GM12878 (cell line): ENCODE results near the gene IKBKG. TPM values are rescaled to one million over a fixed set of nuclear protein-coding genes. Genes with fewer than 3 reads are reported as not detected.
"Not testable (repeated sequence)": the region's sequence is repeated elsewhere in the genome, so short reads cannot be mapped to it uniquely, and the experiment has no call there.

ENCODE experiments used
- ATAC-seq: fragments of 200-7000 bp; cut with Tn5 transposase; 3 replicates; pipeline ENCODE4 v1.9.1; 2020; ENCODE audit warnings: mild to moderate bottlenecking, moderate library complexity
- BruUV-seq: library from RNA; stranded (reverse); fragments of 400-500 nt; replicated peaks from 2 replicates; lab custom pipeline; 2021; lab: Mats Ljungman, UMichigan
- CTCF ChIA-PET: fragments of 300-600 bp; sonication (Branson Sonifier 250); formaldehyde crosslinking; extraction: SDS; loops from one replicate; lab custom pipeline; 2021; ENCODE audit warnings: inconsistent platforms; lab: Yijun Ruan, JAX
- POLR2A ChIA-PET: fragments of 350-600 bp; formaldehyde crosslinking; extraction: SDS; loops from one replicate; lab custom pipeline; 2021; ENCODE audit warnings: inconsistent platforms; lab: Charles Lee
- RAD21 ChIA-PET: fragments of 300-600 bp; sonication (Branson Sonifier 250); formaldehyde crosslinking; loops from one replicate; lab custom pipeline; 2023; ENCODE audit warnings: antibody characterized with exemption; ENCODE audit not compliant: unreplicated experiment; lab: Charles Lee
- SMC1A ChIA-PET: fragments of 300-600 bp; sonication (Branson Sonifier 250); formaldehyde crosslinking; loops from one replicate; lab custom pipeline; 2023; ENCODE audit not compliant: unreplicated experiment, uncharacterized antibody; lab: Charles Lee
- DNase-seq: peaks from one replicate; pipeline ENCODE4 v3.0.0-alpha.2; 2011; ENCODE audit warnings: low read depth, low spot score
- FAIRE-seq: peaks from 3 replicates; lab custom pipeline; 2011; peaks lifted over from hg19 to GRCh38; lab: Jason Lieb, UNC
- H2AFZ ChIP-seq: 2 replicates; pipeline ENCODE4 v1.6.0; 2011; ENCODE audit warnings: low read depth, low read length, control low read depth; ENCODE audit not compliant: control insufficient read depth
- H3K27ac ChIP-seq: 2 replicates; pipeline ENCODE4 v1.5.1; 2011; ENCODE audit warnings: control low read depth; ENCODE audit not compliant: control insufficient read depth, insufficient read depth
- H3K27me3 ChIP-seq, 2 experiments: replicated peaks in 1 of 2; 2 replicates each; pipeline versions ENCODE4 v1.6.0 to v1.6.1; 2011; ENCODE audit warnings: low read length in 1 of 2; ENCODE audit not compliant: control insufficient read depth in 2 of 2, insufficient read depth in 2 of 2
- H3K36me3 ChIP-seq, 2 experiments: 2 replicates each; pipeline ENCODE4 v1.5.1; 2011; ENCODE audit warnings: low read length in 1 of 2; ENCODE audit not compliant: control insufficient read depth in 2 of 2, insufficient read depth in 2 of 2
- H3K4me1 ChIP-seq: 2 replicates; pipeline ENCODE4 v1.6.1; 2011; ENCODE audit warnings: mild to moderate bottlenecking, low read length, moderate library complexity, mixed read lengths; ENCODE audit not compliant: control insufficient read depth, insufficient read depth
- H3K4me2 ChIP-seq: 2 replicates; pipeline ENCODE4 v1.6.0; 2011; ENCODE audit warnings: control low read depth; ENCODE audit not compliant: control insufficient read depth, insufficient read depth
- H3K4me3 ChIP-seq: fragments of 200-600 bp; sonication (generic); 2 replicates; pipeline ENCODE4 v1.5.1; 2016
- H3K79me2 ChIP-seq: 2 replicates; pipeline ENCODE4 v1.6.0; 2011; ENCODE audit warnings: low read length; ENCODE audit not compliant: control insufficient read depth, insufficient read depth
- H3K9ac ChIP-seq: 2 replicates; pipeline ENCODE4 v1.8.0; 2011; ENCODE audit warnings: low read length, control low read depth, mixed read lengths; ENCODE audit not compliant: control insufficient read depth, insufficient read depth
- H3K9me3 ChIP-seq: replicated peaks from 3 replicates; pipeline ENCODE4 v1.5.1; 2011; ENCODE audit warnings: mild to moderate bottlenecking, low read length; ENCODE audit not compliant: control insufficient read depth, insufficient read depth
- H4K20me1 ChIP-seq: 2 replicates; pipeline ENCODE4 v1.6.0; 2011; ENCODE audit not compliant: control insufficient read depth, insufficient read depth
- WGBS: methylation state at CpG from one replicate; pipeline ENCODE4 v1.1.6; 2016; ENCODE audit warnings: low lambda C conversion rate; ENCODE audit not compliant: insufficient replicate concordance, insufficient coverage; ENCODE audit errors: missing lambda C conversion rate; 5-methylcytosine and 5-hydroxymethylcytosine counted together
- in situ Hi-C: fragments of 300-500 bp; cut with MboI; formaldehyde crosslinking; loops from 9 replicates; pipeline ENCODE4 v1.14.3; 2018; ENCODE audit warnings: mixed read lengths
- intact Hi-C: fragments of 100-400 bp; cut with micrococcal nuclease; formaldehyde crosslinking; loops from one replicate; pipeline ENCODE4 v1.14.2; 2022; ENCODE audit not compliant: unreplicated experiment
- polyA plus RNA-seq, 11 experiments: library from polyadenylated mRNA; depleted of rRNA in 4 of 11; unstranded in 6 of 11; stranded (reverse) in 5 of 11; fragments of >200 nt; fragmentation: Nextera tagmentation in 4 of 11; fragmentation: Illumina TruSeq in 1 of 11; extraction: Ambion mirVana in 4 of 11; extraction: Trizol in 1 of 11; gene quantifications; 1 replicate in 1 of 11; 2 replicates in 10 of 11; pipeline versions ENCODE4 v1.2.1 to v1.2.3, GENCODE V29; 2011 to 2016; ENCODE audit warnings: inconsistent platforms in 2 of 11, missing spikeins in 2 of 11, low read depth in 1 of 11
- total RNA-seq, 4 experiments: library from RNA; depleted of rRNA in 3 of 4; stranded (reverse); fragments of >200 nt in 3 of 4; fragmentation: Illumina TruSeq in 1 of 4; extraction: Trizol in 1 of 4; gene quantifications; 2 replicates each; pipeline versions ENCODE4 v1.2.1 to v1.2.3, GENCODE V29; 2013 to 2021

IKBKG gene
- total and polyA plus RNA-seq, 10 of the 15 experiments (the other 5 are each of a cell fraction or from before 2014, with no cell fraction given) = 0.35 to 30.7 (median 16.7) TPM

DNA sequence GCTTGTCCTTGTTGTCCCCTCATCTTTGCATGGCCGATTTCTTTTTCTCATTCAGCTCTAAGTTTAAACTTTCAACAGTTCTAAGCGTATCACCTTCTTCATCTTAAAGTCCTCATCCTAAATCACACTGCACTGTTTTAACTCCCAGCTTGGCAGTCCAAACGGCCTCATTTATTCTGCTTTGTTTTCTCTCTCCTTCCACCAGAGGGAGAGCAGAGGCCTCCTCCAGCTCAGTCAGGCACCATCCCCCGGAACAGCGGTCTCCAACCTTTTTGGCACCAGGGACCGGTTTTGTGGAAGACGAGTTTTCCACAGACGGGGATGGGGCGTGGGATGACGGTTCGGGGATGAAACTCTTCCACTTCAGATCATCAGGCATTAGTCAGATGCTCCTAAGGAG, 22.9 kb downstream of the IKBKG start:
- H3K4me2 ChIP-seq, H3K4me3 ChIP-seq, H3K9me3 ChIP-seq, DNase-seq, CTCF ChIA-PET, H2AFZ ChIP-seq, H4K20me1 ChIP-seq, intact Hi-C loops, H3K4me1 ChIP-seq, POLR2A ChIA-PET, BruUV-seq, SMC1A ChIA-PET, ATAC-seq, H3K79me2 ChIP-seq, FAIRE-seq, in situ Hi-C loops, H3K9ac ChIP-seq, H3K27ac ChIP-seq, H3K27me3 ChIP-seq, H3K36me3 ChIP-seq, RAD21 ChIA-PET: not testable (repeated sequence)
- WGBS = no CpG with 5 or more reads among the region's 11 CpGs

- DNase-seq, in situ Hi-C loops, H3K9ac ChIP-seq, SMC1A ChIA-PET, H3K36me3 ChIP-seq, H2AFZ ChIP-seq, H3K27me3 ChIP-seq, H4K20me1 ChIP-seq, H3K4me2 ChIP-seq, H3K9me3 ChIP-seq, H3K27ac ChIP-seq, H3K4me1 ChIP-seq, FAIRE-seq, BruUV-seq, CTCF ChIA-PET, ATAC-seq, intact Hi-C loops, POLR2A ChIA-PET, RAD21 ChIA-PET, H3K4me3 ChIP-seq, H3K79me2 ChIP-seq: not testable (repeated sequence)
- WGBS = no CpG with 5 or more reads among the region's 10 CpGs
Observed at GRCh38 chrX:154573061-154573460, 25.6 kb downstream of the IKBKG start.

DNA sequence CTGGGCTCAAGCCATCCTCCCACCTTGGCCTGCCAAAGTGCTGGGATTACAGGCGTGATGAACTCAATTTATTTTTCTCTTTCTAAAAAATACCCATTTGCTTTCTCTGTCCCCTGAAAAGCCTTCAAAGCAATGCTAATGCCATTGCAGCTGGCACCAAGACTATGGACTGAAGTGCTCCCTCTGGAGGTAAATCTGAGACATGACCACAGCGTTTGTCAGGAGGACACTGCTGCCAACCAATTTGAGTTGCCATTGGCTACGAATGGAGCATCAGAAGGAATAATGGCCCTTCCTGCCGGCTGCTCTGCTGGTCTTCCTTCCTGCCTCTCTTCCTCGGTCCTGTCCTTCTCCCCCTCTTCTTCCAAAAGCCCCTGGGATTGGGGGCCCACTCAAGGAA, 27.7 kb downstream of the IKBKG start:
- CTCF ChIA-PET, BruUV-seq, intact Hi-C loops, RAD21 ChIA-PET, H3K9me3 ChIP-seq, H3K4me1 ChIP-seq, H3K27me3 ChIP-seq, H3K27ac ChIP-seq, H4K20me1 ChIP-seq, H3K79me2 ChIP-seq, H2AFZ ChIP-seq, H3K4me2 ChIP-seq, H3K4me3 ChIP-seq, DNase-seq, SMC1A ChIA-PET, H3K9ac ChIP-seq, H3K36me3 ChIP-seq, POLR2A ChIA-PET: not testable (repeated sequence)
- in situ Hi-C loops = loop anchor here (25.0 kb wide), 1 partner anchor 162 kb away; no protein-coding TSS in a partner anchor
- FAIRE-seq = peak; percentile 91
- peak; percentile 73 for ATAC-seq
- WGBS = no CpG with 5 or more reads among the region's 5 CpGs

DNA sequence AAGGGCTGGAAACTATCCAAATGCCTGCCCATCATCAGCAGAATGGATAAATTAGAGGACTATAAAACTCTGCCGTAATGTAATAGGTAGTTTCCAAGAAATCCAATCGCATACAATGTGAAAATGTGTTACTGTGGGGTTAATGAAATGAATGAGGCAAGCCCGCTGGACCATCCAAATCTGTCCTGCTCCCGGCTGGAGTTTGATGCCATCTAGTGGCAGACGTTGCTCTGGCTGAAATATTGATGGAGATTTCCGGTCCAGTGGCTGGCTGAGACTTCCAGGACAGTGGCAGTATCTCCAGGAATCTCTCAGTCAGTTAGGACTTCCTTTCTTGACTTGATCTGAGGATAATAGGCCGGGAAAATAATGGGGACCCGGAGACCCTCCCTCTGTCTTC, 35.6 kb downstream of the IKBKG start:
- RAD21 ChIA-PET, H3K9me3 ChIP-seq, H3K27me3 ChIP-seq, H3K9ac ChIP-seq, intact Hi-C loops, H2AFZ ChIP-seq, DNase-seq, H3K4me3 ChIP-seq, H3K79me2 ChIP-seq, H3K4me2 ChIP-seq, SMC1A ChIA-PET, POLR2A ChIA-PET, H4K20me1 ChIP-seq, BruUV-seq, H3K36me3 ChIP-seq, CTCF ChIA-PET, H3K4me1 ChIP-seq, H3K27ac ChIP-seq, FAIRE-seq: not testable (repeated sequence)
- ATAC-seq = peak; percentile 39; the same call in 2 of the 3 replicates
- no CpG with 5 or more reads among the region's 8 CpGs for WGBS
- in situ Hi-C loops = loop anchor here (25.0 kb wide), 1 partner anchor 154 kb away; no protein-coding TSS in a partner anchor
